ENCODE measurements around the gene SERPINA5.

SERPINA5 gene

GRCh38 chr14:94550041-94550440 is 31.2 kb upstream of the SERPINA5 start:
- no peak for DNase-seq

GRCh38 chr14:94555991-94556390 is 25.2 kb upstream of the SERPINA5 start:
- no peak for DNase-seq

GRCh38 chr14:94557327-94557726 is 23.9 kb upstream of the SERPINA5 start:
- no peak for DNase-seq

- no peak for DNase-seq
Measured at GRCh38 chr14:94558842-94559241, 22.4 kb upstream of the SERPINA5 start.

- no peak for DNase-seq
Measured at GRCh38 chr14:94559638-94560290, 21.5 kb upstream of the SERPINA5 start.

- DNase-seq: no peak
Measured at GRCh38 chr14:94560291-94560665, 20.9 kb upstream of the SERPINA5 start.

GRCh38 chr14:94560751-94561655 is 20.2 kb upstream of the SERPINA5 start, which contains the start of gene SERPINA4:
Gene SERPINA4 (plus strand): TSS chr14:94561442. CDS start chr14:94563483, 2,041 bp downstream.
- no peak for DNase-seq

GRCh38 chr14:94561656-94562010 is 19.6 kb upstream of the SERPINA5 start:
- DNase-seq: no peak

GRCh38 chr14:94562022-94562421 is 19.2 kb upstream of the SERPINA5 start:
- no peak for DNase-seq

GRCh38 chr14:94562941-94563883 is 18.0 kb upstream of the SERPINA5 start:
- no peak for DNase-seq

- no peak for DNase-seq
Measured at GRCh38 chr14:94564381-94564780, 16.8 kb upstream of the SERPINA5 start.

GRCh38 chr14:94568186-94568585 is 13.0 kb upstream of the SERPINA5 start:
- DNase-seq: no peak

- DNase-seq: no peak
Measured at GRCh38 chr14:94569381-94570001, 11.7 kb upstream of the SERPINA5 start.

- DNase-seq: no peak
Measured at GRCh38 chr14:94570002-94570400, 11.2 kb upstream of the SERPINA5 start.

GRCh38 chr14:94570440-94570839 is 10.8 kb upstream of the SERPINA5 start:
- no peak for DNase-seq

- DNase-seq: no peak
Measured at GRCh38 chr14:94571395-94571794, 9.8 kb upstream of the SERPINA5 start.

GRCh38 chr14:94571950-94572349 is 9.3 kb upstream of the SERPINA5 start:
- peak; percentile 20 for DNase-seq

- no peak for DNase-seq
Measured at GRCh38 chr14:94572637-94573303, 8.5 kb upstream of the SERPINA5 start.

- no peak for DNase-seq
Measured at GRCh38 chr14:94573475-94574277, 7.5 kb upstream of the SERPINA5 start.

- no peak for DNase-seq
Measured at GRCh38 chr14:94574336-94574735, 6.9 kb upstream of the SERPINA5 start.

Measured in fibroblast of skin of right quadriceps (primary cell).